SH-SY5Y (cell line): ENCODE measurements around the gene RIPOR3.

Source experiments
- GATA2 ChIP-seq: IDR thresholded peaks from 2 replicates; pipeline ENCODE4 v1.6.1; 2011; ENCODE audit warnings: mild to moderate bottlenecking, low read depth, low read length
- GATA3 ChIP-seq: IDR thresholded peaks from 2 replicates; pipeline ENCODE4 v1.6.1; 2011; ENCODE audit warnings: low read depth, mild to moderate bottlenecking, low read length, moderate library complexity

- TF ChIP-seq GATA2 (no peak), GATA3 (no peak)
Observed at GRCh38 chr20:50633361-50633760, 58.0 kb downstream of the RIPOR3 start.
